ENCODE results near the gene TRIO. TPM values are rescaled to one million over a fixed set of nuclear protein-coding genes. Genes with fewer than 3 reads are reported as not detected.

TRIO gene
- total RNA-seq, 4 donors from 2014 or later, result 67.4 to 103 (median 94.7) TPM

DNA sequence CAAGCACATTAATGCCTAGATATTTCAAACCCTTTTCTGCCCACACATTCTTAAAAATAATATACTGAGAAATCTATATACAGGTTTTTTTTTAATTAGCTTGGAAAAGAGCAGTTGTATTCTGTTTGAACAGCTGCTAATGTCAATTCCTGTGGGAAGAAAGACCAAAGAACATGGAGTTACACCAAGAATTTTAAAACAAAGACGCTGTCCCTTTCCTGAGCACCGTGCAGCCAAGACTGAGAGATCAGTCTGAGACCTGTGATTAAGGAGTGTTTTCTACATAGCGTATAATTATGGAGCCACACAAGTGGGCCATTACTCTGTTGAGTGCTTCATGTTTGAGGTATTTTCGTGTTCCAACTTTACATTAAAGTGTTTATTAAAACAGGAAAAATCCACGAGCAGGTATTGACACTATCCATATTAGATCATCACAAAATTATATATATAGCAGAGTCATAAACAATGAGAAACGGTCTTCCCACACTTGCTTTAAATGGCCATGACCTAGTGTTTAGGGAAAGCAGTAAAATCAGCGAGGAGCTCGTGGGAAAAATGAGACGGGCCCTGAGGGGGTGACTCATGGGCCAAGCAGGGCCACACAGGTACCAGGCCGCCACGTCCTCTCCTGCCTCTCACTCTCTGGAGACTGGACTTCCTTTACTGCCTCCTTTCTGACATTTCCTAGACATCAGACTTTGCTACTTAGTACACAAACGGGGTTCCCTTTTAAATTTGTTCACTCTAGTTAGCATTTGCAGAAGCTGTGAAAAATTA, 285.4 kb downstream of the TRIO start:
- H3K27me3 ChIP-seq, result no peaks in the 10 kb centered on the region
- WGBS, 2 donors, result 79 to 81% methylated on average over 12 of the region's 12 CpGs
- no peak overlapping the region for H3K27ac ChIP-seq
- H3K9me3 ChIP-seq, result no peaks in the 10 kb centered on the region
- TF ChIP-seq POLR2A (IDR thresholded peaks at IDR 0.05), result no peak
- TF ChIP-seq, protein P1, sequence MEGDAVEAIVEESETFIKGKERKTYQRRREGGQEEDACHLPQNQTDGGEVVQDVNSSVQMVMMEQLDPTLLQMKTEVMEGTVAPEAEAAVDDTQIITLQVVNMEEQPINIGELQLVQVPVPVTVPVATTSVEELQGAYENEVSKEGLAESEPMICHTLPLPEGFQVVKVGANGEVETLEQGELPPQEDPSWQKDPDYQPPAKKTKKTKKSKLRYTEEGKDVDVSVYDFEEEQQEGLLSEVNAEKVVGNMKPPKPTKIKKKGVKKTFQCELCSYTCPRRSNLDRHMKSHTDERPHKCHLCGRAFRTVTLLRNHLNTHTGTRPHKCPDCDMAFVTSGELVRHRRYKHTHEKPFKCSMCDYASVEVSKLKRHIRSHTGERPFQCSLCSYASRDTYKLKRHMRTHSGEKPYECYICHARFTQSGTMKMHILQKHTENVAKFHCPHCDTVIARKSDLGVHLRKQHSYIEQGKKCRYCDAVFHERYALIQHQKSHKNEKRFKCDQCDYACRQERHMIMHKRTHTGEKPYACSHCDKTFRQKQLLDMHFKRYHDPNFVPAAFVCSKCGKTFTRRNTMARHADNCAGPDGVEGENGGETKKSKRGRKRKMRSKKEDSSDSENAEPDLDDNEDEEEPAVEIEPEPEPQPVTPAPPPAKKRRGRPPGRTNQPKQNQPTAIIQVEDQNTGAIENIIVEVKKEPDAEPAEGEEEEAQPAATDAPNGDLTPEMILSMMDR (IDR thresholded peaks at IDR 0.05), result no peak
- H3K36me3 ChIP-seq, result no peaks in the 10 kb centered on the region
- no peak for DNase-seq
- H3K4me3 ChIP-seq (replicated peaks in 1 of 3), result no peak overlapping the region
- intact Hi-C loops (cut with DNase I), result no loop called here
- peaks cover 6 to 11% of the 10 kb centered on the region in 2 donors for H3K4me1 ChIP-seq

DNA sequence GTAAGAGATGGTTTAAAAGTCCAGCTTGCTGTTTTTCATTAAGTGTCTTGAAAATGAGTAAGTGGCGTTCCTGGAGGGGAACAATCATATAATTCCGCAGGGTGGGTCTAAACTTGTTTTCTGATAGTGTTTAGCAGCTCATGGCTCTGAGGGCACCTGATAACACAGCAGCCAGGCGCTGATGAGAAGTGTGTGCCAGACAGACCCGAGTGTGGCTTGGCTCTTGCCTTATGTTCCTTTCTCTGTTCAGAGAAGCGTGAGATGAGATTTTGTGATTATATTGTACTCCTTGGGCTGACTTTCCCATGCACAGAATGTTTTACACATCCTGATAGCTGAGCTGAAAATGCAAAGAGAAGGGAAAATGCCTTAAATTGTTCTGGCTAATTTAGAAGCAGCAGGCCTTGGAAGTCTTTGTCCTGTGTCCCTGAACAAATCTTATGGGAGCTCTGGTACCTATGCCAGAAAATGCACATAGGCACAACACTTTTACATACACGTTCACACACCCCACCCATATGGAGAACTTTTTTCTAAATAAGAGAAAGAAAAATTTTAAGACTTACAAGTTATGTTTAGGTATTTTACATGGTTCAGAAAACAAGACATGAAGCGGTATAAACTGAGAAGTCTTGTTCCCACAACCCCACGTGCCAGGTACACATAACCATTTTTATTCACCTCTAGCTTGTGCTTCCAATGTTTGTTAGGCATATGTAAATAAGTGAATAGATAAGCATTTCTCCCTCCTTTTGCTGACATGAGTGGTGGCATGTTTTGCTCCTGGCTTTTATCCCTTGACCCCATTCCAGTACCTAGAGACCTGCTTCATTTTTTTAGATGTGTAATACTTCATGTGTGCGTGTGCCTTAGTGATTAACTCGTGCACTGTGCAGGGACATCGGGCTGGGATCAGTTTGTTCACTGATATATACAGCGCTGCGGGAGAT, 286.2 kb downstream of the TRIO start:
- TF ChIP-seq POLR2A (IDR thresholded peaks at IDR 0.05), result no peak
- TF ChIP-seq, protein P1 (IDR thresholded peaks at IDR 0.05), result no peak
- WGBS, 2 donors, result 79 to 82% methylated on average over 13 of the region's 13 CpGs
- Histone ChIP-seq H3K27ac (no peak overlapping the region), H3K9me3 (no peaks in the 10 kb centered on the region), H3K4me1 (peaks cover 6 to 11% of the 10 kb centered on the region in 2 donors), H3K27me3 (no peaks in the 10 kb centered on the region), H3K36me3 (no peaks in the 10 kb centered on the region), H3K4me3 (replicated peaks in 1 of 3) (no peak overlapping the region)
- intact Hi-C loops (cut with DNase I), result no loop called here
- no peak for DNase-seq

DNA sequence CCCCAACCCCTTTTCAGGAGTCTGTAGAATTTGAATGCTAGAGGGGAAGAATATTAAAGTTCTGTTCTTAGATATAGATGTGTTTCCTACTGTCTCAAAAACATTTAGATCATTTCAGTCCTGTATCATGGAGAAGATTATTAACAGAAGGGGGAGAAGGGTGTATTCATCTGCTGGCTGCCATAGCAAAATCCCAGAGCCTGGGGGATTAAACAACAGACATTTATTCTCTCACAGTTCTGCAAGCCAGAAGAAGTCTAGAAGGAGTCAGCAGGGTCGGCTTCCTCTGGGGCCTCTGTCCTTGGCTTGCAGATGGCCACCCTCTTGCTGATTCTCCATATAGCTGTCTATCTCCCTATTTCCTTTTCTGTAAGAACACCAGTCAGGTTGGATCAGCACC, 288.4 kb downstream of the TRIO start:
- intact Hi-C loops (cut with DNase I), result no loop called here
- no peaks in the 10 kb centered on the region for H3K27me3 ChIP-seq
- WGBS, 2 donors, result 73 to 86% methylated on average over 1 of the region's 1 CpG
- no peak overlapping the region for H3K4me3 ChIP-seq (replicated peaks in 1 of 3)
- TF ChIP-seq POLR2A (IDR thresholded peaks at IDR 0.05), result no peak
- TF ChIP-seq, protein P1 (IDR thresholded peaks at IDR 0.05), result no peak
- H3K4me1 ChIP-seq, result peaks cover 6 to 11% of the 10 kb centered on the region in 2 donors
- DNase-seq, result no peak
- no peaks in the 10 kb centered on the region for H3K9me3 ChIP-seq
- H3K27ac ChIP-seq, result no peak overlapping the region
- H3K36me3 ChIP-seq, result no peaks in the 10 kb centered on the region

DNA sequence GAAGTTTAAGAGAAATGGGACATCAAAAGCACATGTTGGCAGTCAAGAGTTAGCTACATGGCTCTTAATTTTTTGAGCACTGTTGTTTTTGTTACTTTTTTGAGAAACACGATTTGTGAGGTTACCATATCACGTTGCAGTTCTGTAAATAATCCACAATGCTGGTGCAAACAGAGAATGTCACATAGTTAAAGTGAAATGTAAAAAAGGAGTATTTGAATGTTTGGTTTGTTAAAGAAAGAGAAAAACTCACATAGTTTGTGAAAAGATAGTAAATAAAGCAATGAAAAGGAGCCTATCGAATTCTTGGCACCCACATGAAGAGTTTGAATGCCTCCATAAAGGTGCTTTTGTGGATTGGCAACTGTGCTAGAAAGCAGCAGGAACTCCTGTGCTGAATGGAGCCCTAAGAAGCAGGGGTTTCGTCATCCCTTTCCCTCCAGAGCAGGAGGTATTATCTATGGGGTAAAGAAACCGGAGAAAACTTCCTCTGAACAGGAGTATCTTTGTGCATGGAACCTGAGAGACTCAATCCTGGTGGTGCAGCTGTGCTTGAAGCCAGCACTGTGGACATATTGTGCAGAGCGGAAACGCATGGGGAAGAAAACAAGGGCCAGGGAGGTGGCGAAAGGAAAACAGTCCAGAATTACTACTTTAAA, 289.9 kb downstream of the TRIO start:
- intact Hi-C loops (cut with DNase I), result no loop called here
- Histone ChIP-seq H3K4me3 (replicated peaks in 1 of 3) (no peak overlapping the region), H3K27me3 (no peaks in the 10 kb centered on the region), H3K36me3 (no peaks in the 10 kb centered on the region), H3K4me1 (peaks cover 6 to 11% of the 10 kb centered on the region in 2 donors), H3K27ac (no peak overlapping the region), H3K9me3 (no peaks in the 10 kb centered on the region)
- 55% methylated on average over 8 of the region's 8 CpGs for WGBS, 2 donors
- TF ChIP-seq, protein P1 (IDR thresholded peaks at IDR 0.05), result no peak
- no peak for TF ChIP-seq POLR2A (IDR thresholded peaks at IDR 0.05)
- DNase-seq, result peak; percentile 21 to 26
